ENCODE measurements around the gene THSD4. TPM values are rescaled to one million over a fixed set of nuclear protein-coding genes. Genes with fewer than 3 reads are reported as not detected.

THSD4 gene
- total RNA-seq, 1 donor, result under 0.01 TPM

GRCh38 chr15:71461748-71462147 is 346.5 kb downstream of the THSD4 start:
- no peak for DNase-seq (ENCODE audit: low read depth in 2 of 3, low spot score in 2 of 3)

DNA sequence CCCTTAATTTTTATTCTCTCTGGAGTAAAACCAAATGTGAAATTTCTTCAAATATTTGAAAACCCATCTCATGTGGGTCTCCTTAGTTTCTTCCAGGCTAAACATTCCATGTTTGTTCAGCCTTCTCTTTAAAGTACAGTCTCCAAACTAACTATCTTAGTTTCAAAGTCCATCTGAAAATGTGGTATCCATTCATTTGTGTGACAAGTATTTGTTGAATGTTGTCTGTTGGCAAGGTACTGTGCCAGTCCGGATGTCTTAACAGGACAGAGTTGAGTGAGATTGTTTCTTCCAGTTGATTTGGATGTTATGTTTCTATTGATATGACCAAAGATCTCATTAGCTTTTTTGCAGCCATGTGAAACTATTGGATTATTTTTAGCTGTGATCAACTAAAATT is 347.4 kb downstream of the THSD4 start:
- DNase-seq (ENCODE audit: low read depth in 2 of 3, low spot score in 2 of 3), result no peak

GRCh38 chr15:71463156-71463665 is 347.9 kb downstream of the THSD4 start:
- no peak for DNase-seq (ENCODE audit: low read depth in 2 of 3, low spot score in 2 of 3)

DNA sequence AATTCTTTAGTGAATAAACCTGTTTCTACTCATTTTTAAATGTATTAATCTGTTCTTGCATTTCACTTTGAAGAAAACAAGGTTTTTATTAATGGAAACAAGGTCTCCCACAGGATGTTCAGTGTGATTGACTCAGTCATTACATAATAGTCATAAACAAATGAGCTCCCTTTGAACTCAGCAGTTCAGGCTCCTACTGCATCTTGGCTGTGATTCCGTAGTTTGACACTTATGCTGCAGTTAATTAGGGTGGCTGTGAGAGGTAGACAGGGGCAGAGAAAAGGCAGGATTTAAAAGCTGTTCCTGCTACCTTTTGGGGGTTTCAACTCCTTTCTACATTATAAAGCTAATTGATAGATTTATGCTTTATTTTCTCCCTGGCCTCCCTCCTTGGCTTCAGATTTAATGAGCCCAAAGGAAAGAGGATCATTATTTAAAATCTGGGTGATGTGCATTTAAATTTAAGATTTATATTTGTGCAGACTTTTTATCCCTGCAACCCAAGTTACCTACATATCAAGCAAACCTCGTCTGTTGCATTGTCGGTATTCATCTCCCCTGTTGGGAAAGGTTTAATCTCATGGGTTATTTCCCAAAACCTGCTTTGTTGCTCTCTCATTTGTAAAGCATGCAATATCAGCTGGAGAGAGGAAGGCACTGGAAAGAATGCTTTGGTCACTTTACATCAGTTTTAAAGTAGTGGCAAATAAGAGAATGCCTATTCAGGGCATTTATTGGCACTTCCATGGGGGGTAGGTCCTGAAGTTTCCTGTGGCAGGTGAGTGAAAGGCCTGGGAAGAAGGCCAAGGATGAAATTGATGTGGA is 350.1 kb downstream of the THSD4 start:
- no peak for DNase-seq (ENCODE audit: low read depth in 2 of 3, low spot score in 2 of 3)

DNA sequence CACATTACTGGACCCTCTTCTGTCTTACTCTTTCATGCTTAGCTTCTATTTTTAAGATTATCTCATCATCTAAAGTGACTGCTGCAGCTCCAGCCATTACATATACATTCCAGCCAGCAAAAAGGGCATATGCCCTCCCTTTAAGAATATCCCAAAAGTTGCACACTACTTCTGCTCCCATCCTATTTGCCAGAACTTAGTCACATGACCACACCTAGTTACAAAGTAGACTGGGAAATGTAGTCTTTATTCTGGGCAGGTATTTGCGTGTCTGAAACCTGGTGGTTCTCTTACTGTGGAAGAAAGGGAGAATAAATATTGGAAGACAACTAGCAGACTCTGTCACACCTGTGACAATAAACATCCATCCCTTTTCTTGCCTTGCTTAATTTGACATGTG is 353.4 kb downstream of the THSD4 start:
- no peak for DNase-seq (ENCODE audit: low read depth in 2 of 3, low spot score in 2 of 3)

DNA sequence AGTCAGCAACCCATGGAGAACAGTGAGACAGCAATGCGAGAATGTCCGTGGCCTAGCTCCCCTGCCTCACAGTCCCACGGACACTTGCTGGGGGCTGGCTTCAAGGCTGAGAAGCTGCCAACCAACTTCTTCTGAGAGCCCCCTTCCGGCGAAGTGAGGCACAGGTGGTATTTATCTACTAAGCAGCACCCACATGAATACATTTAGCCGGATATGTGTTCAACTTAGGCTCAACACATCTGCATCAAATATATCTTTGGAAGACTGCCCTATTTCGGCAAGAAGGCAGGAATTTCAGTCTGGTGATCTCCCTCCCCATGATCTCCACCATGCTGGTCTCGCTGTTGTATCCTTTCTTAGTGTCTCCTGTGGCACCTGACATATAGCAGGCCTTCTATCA is 354.1 kb downstream of the THSD4 start:
- no peak for DNase-seq (ENCODE audit: low read depth in 2 of 3, low spot score in 2 of 3)

- no peak for DNase-seq (ENCODE audit: low read depth in 2 of 3, low spot score in 2 of 3)
Observed at GRCh38 chr15:71471347-71471746, 356.1 kb downstream of the THSD4 start.

DNA sequence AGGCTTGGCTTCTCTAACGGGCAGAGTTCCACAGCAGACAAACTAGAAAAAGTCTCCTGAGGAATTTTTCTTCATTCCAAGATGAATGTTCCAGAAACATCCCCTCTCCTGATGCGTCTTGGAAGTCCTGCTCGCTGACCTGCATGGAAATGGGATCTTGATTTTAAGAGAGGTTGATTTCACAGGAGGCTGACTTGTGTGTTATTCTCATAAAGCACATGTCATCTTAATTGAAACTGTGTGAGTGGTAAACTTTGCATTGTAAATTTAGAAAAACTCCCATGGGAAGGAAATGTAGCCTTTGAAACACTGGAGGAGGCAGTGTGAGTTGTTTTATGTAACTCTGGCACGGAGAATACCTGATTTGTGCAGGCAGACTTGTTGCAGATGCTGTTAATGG is 357.3 kb downstream of the THSD4 start:
- no peak for DNase-seq (ENCODE audit: low read depth in 2 of 3, low spot score in 2 of 3)

GRCh38 chr15:71473751-71474150 is 358.5 kb downstream of the THSD4 start:
- no peak for DNase-seq (ENCODE audit: low read depth in 2 of 3, low spot score in 2 of 3)

DNA sequence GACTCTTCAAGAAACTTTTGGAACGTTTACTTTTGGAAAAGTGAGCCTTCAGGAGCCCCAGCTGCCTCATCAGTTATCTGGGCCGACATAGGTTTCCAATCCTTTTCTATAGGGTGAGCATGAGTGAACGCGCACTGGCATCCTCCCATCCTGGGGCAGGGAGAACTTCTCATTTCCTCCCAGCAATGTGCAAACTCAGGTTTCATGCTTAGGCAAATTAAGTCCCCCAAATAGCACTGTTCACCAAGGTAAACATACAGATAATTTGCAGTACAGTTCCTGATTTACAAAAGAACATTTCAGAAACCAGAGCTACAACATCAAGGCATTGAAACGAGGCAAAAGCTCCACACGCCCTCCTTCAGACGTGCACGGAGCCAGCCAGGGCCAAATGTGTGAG is 361.6 kb downstream of the THSD4 start:
- no peak for DNase-seq (ENCODE audit: low read depth in 2 of 3, low spot score in 2 of 3)

DNA sequence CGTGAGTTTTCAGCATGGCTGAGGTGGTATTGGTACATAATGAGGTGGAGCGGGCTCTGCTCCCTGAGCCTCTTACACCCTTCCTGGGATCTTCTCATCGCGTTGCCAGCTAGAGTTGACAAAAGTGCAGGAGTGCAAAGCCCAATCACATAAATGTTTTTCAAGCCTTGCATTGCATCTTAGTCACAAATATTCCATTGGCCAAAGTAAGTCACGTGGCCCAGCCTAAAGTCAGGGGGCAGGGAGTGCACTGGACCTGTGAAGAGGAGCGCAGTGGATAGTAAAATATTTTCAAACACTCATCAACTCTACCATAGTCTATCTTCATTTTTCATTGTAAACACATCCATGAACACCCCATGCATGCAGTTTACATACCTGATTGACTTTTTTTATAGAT is 365.3 kb downstream of the THSD4 start:
- no peak for DNase-seq (ENCODE audit: low read depth in 2 of 3, low spot score in 2 of 3)

- no peak for DNase-seq (ENCODE audit: low read depth in 2 of 3, low spot score in 2 of 3)
Observed at GRCh38 chr15:71484080-71484479, 368.8 kb downstream of the THSD4 start.

DNA sequence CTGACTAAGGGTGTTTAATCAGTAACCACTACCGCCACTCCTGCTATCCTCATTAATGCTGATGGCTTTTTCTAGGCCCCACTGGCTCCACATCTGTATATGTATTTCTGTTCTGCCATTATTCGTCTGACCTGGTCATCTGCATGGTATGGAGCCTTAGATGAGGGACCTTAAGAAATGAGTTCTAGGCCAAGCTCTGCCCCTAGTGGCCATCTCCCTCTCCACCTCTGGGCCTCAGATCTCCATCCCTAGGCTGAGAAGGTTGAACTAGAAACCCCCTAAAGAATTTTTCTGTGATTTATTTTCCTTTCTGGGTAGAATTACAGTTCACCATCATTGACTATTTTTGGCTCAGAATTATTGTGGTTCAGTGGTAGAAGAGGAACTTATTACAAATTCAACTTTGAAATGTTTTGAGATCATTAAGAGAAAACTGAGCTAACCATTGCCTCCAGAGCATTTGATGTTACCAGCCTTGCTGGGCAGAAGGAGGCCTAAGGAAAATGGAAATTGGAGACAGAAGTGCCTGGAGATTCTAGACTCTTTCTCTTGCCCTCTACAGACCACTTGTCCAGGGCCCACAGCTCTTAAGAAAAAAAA is 369.9 kb downstream of the THSD4 start:
- no peak for DNase-seq (ENCODE audit: low read depth in 2 of 3, low spot score in 2 of 3)

DNA sequence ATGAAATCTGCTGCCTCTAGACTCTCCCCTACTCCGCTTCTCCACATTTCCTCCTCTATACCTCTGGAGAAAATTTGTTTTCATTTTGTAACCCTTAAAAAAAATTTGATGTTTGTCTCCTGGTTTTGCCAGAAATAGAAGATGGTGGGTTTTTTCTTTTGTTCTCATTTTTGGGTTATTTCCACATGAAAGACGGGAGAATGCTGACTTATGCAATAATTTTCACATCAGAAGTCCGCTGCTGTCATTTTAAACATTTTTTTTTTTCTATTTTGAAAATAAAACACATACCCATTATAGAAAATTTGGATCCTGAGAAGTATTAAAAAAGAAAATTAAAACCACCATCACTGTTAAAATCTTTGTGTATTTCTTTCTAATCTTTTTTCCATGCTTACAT is 374.3 kb downstream of the THSD4 start:
- no peak for DNase-seq (ENCODE audit: low read depth in 2 of 3, low spot score in 2 of 3)

DNA sequence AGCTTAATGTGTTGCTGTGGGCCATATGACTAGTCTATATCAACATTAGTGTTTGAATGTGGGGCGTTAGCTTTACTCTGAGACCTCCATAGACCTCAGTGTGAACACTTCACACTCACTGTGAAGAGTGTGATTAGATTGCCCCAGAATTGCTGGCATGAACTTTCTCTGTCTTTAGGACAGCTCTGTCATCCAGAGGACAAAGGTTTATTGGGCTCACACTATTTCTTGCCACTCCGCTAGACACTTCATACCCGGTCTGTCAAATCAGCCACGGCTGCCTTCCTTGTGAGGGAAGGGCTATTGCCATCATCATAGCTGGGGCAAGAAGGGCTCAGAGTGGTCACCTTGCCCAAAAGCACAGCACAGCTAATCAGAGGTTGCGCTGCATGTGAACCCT is 378.3 kb downstream of the THSD4 start:
- DNase-seq (ENCODE audit: low read depth in 2 of 3, low spot score in 2 of 3), result no peak

- DNase-seq (ENCODE audit: low read depth in 2 of 3, low spot score in 2 of 3), result no peak
Observed at GRCh38 chr15:71494563-71495397, 379.5 kb downstream of the THSD4 start.

DNA sequence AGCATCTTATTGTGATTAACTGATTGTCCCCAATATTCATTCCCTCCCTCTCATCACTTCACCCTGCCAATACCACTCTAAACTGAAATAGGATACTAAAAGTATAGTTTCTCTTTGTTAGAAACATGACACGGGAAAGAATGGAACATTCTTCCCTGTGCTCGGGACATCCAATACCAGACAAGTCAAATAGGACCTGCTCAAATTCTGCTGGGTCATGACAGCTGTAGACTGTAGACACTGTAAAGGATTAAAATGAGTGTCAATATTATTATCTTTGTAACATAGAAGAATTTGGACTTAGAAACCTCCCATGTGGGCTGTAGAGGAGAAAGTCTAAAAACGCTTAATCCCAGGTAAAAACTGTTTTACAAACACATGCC is 380.1 kb downstream of the THSD4 start:
- no peak for DNase-seq (ENCODE audit: low read depth in 2 of 3, low spot score in 2 of 3)

GRCh38 chr15:71496336-71496955 is 381.2 kb downstream of the THSD4 start:
- DNase-seq (ENCODE audit: low read depth in 2 of 3, low spot score in 2 of 3), result no peak

DNA sequence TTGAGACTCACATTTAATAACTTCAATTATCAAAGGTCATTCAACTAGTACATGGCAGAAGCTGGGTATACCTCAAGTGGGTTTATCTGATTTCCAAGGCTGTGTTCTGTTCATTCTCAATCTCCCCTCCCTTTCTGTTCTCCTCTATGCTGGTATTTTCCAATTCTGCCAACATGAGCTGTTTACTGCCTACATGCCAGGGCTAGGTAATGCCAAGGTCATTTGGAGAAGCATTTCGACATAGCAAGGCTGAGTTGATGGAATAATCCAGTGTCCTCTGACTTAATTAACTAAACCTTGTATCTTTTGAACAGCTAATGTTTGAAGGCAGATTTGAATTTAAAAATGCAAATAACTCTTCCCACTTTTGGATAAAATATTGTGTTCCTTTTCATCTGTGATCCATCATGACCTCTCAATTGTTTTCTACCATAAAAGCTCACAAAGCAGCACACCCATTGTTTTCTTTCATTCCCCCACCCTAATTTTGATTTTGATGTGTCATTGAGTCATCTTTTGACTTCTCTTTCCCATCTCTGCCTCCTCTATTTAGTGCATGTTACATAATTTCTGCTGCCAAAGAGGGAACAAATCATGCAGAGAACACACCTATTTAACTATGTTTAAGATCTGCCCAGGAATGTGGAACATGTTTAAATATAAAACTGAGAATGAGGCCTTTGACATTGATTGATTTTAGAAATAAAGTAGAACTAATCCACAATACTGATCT is 386.2 kb downstream of the THSD4 start:
- no peak for DNase-seq (ENCODE audit: low read depth in 2 of 3, low spot score in 2 of 3)

DNA sequence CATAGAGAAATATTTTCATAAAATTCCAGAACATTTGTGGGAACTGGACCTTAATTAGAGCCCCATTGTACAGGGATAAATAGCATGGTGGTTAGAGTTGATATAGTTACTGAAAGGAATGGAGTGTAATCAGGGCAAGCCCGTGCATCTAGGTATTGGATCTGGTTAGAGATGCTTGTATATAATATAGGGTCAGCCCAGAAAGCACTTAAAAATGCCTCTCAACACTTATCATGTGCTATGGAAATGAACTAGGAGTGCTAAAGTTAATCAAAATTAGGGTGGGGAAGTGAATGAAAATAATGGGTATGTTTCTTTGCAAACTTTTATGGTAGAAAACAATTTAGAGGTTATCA is 386.8 kb downstream of the THSD4 start:
- DNase-seq (ENCODE audit: low read depth in 2 of 3, low spot score in 2 of 3), result no peak

Measured in hematopoietic multipotent progenitor cell (in vitro differentiated cells).